Bone marrow (tissue), 2 donors: ENCODE measurements around the gene SNRNP70.

ENCODE experiments used
- DNase-seq, 2 donors: peaks; one replicate each; lab custom pipeline; 2025; lab: John Stamatoyannopoulos, UW

SNRNP70 gene

GRCh38 chr19:49148784-49149651 lies 63.8 kb downstream of the SNRNP70 start:
- peak in 1 of 2 donors; percentile 64 for DNase-seq

GRCh38 chr19:49149652-49150105 lies 64.4 kb downstream of the SNRNP70 start:
- no peak for DNase-seq

GRCh38 chr19:49150106-49150943 lies 65.1 kb downstream of the SNRNP70 start:
- peak in 1 of 2 donors; percentile 37 for DNase-seq

- no peak for DNase-seq
Observed at GRCh38 chr19:49150944-49151243, 65.6 kb downstream of the SNRNP70 start.

- no peak for DNase-seq
Observed at GRCh38 chr19:49151267-49152118, 66.2 kb downstream of the SNRNP70 start.

- no peak for DNase-seq
Observed at GRCh38 chr19:49152119-49152550, 66.9 kb downstream of the SNRNP70 start.

GRCh38 chr19:49153167-49153809 lies 68.0 kb downstream of the SNRNP70 start:
- no peak for DNase-seq

- no peak for DNase-seq
Observed at GRCh38 chr19:49154279-49154678, 69.0 kb downstream of the SNRNP70 start.

GRCh38 chr19:49155005-49155819 lies 70.0 kb downstream of the SNRNP70 start, which contains the start of gene HRC:
Gene HRC (minus strand): TSS chr19:49155396. CDS start chr19:49155237, 159 bp downstream.
- DNase-seq, result no peak

- DNase-seq, result no peak
Observed at GRCh38 chr19:49155820-49156346, 70.6 kb downstream of the SNRNP70 start.

- peak in 1 of 2 donors; percentile 14 for DNase-seq
Observed at GRCh38 chr19:49157445-49158224, 72.4 kb downstream of the SNRNP70 start, which contains the start of gene TRPM4. Gene TRPM4 (plus strand): TSS chr19:49157792. CDS start chr19:49157867, 75 bp downstream.
